ENCODE measurements around the gene UBE3A.

UBE3A gene

GRCh38 chr15:25438601-25439368, at the start of gene UBE3A:
Gene UBE3A (minus strand): TSS chr15:25439024. CDS start chr15:25409107, 29,917 bp downstream.
- no peak for TF ChIP-seq TOX (CRISPR knock-in tag; IDR thresholded peaks at IDR 0.05; ENCODE audit: borderline replicate concordance)
- TF ChIP-seq CREB5 (CRISPR knock-in tag; IDR thresholded peaks at IDR 0.05; ENCODE audit: low read depth): no peak
- TF ChIP-seq PATZ1 (CRISPR knock-in tag; IDR thresholded peaks at IDR 0.05; ENCODE audit: borderline replicate concordance): no peak
- TF ChIP-seq ZNF70 (CRISPR knock-in tag; IDR thresholded peaks at IDR 0.05): no peak
- TF ChIP-seq BACH2 (CRISPR knock-in tag; IDR thresholded peaks at IDR 0.05; ENCODE audit: borderline replicate concordance): no peak
- no peak for TF ChIP-seq RARB (CRISPR knock-in tag; IDR thresholded peaks at IDR 0.05)
- no peak for TF ChIP-seq ZFP3 (CRISPR knock-in tag; IDR thresholded peaks at IDR 0.05)
- no peak for TF ChIP-seq TSHZ2 (CRISPR knock-in tag; IDR thresholded peaks at IDR 0.05)
- no peak for TF ChIP-seq ARNTL (CRISPR knock-in tag; IDR thresholded peaks at IDR 0.05; ENCODE audit: borderline replicate concordance, low read depth)
- TF ChIP-seq ZC3H10 (CRISPR knock-in tag; IDR thresholded peaks at IDR 0.05): no peak
- TF ChIP-seq ESRRG (CRISPR knock-in tag; IDR thresholded peaks at IDR 0.05): no peak
- TF ChIP-seq SNAI2 (CRISPR knock-in tag; IDR thresholded peaks at IDR 0.05): no peak
- no peak for TF ChIP-seq ZNF565 (CRISPR knock-in tag; conservative IDR thresholded peaks at IDR 0.05; ENCODE audit: low read depth)
- TF ChIP-seq POU6F1 (CRISPR knock-in tag; IDR thresholded peaks at IDR 0.05; ENCODE audit: borderline replicate concordance, low read depth): no peak
- TF ChIP-seq GLIS3 (CRISPR knock-in tag; IDR thresholded peaks at IDR 0.05): no peak
- TF ChIP-seq ISL1 (CRISPR knock-in tag; IDR thresholded peaks at IDR 0.05): no peak
- TF ChIP-seq CSDC2 (CRISPR knock-in tag; IDR thresholded peaks at IDR 0.05): no peak
- peak; percentile 98 for ATAC-seq

- ATAC-seq: no peak
- TF ChIP-seq POU6F1 (CRISPR knock-in tag; IDR thresholded peaks at IDR 0.05; ENCODE audit: borderline replicate concordance, low read depth) (no peak), CREB5 (CRISPR knock-in tag; IDR thresholded peaks at IDR 0.05; ENCODE audit: low read depth) (no peak), PPARA (CRISPR knock-in tag; IDR thresholded peaks at IDR 0.05; ENCODE audit: borderline replicate concordance) (no peak), ARNTL (CRISPR knock-in tag; IDR thresholded peaks at IDR 0.05; ENCODE audit: borderline replicate concordance, low read depth) (no peak), TOX (CRISPR knock-in tag; IDR thresholded peaks at IDR 0.05; ENCODE audit: borderline replicate concordance) (no peak), CSDC2 (CRISPR knock-in tag; IDR thresholded peaks at IDR 0.05) (no peak), RARB (CRISPR knock-in tag; IDR thresholded peaks at IDR 0.05) (no peak), ZFP3 (CRISPR knock-in tag; IDR thresholded peaks at IDR 0.05) (no peak), GLIS3 (CRISPR knock-in tag; IDR thresholded peaks at IDR 0.05) (no peak), ZNF8 (CRISPR knock-in tag; IDR thresholded peaks at IDR 0.05) (no peak), TCF4 (CRISPR knock-in tag; IDR thresholded peaks at IDR 0.05; ENCODE audit: borderline replicate concordance) (no peak), ZC3H10 (CRISPR knock-in tag; IDR thresholded peaks at IDR 0.05) (no peak), PATZ1 (CRISPR knock-in tag; IDR thresholded peaks at IDR 0.05; ENCODE audit: borderline replicate concordance) (no peak), SNAI2 (CRISPR knock-in tag; IDR thresholded peaks at IDR 0.05) (no peak), CSRNP3 (CRISPR knock-in tag; IDR thresholded peaks at IDR 0.05) (no peak)
Observed at GRCh38 chr15:25487226-25487884, 48.5 kb upstream of the UBE3A start.
